ENCODE measurements around the gene DEPDC5.

DNA sequence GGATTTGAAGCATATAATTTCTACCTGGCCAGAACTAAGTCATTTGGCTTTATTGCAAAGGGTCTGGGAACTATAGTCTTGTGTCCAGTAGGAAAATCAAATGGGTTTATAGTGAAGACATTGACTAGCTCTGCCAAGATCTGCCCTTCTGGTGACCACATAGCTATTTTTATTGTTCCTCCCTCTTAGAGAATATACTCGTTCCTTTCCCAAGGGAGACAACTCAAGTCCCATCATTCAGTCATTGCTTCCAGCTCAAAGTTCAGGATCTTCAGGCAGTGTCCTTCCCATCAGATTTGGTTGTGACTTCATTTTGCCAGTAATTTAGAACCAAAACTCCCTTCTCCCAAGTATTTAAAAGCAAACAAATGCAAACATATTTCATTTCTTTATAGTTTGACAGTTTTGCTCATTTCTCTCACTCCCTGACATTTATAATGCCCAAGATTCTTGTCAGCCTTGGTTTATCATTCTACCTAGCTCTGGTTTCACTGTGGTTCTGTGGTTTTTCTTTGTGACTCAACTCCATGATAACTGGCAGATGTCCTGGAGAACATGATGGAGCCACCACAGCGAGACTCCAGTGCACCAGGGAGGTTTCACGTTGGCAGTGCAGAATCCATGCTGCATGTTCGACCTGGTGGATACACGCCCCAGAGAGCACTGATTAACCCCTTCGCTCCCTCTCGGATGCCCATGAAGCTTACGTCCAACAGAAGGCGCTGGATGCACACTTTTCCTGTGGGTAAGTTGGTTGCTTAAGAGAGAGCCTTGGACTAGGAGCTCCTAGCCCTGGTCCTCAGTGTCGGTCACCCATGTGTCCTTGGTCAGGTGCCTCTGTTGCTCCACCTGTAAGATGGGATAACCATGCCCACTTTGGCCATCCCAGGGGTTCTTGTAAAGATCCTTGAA lies 64.9 kb downstream of the DEPDC5 start:
- TF ChIP-seq ARNT (IDR thresholded peaks at IDR 0.05): no peak
- no peak for TF ChIP-seq BHLHE40 (IDR thresholded peaks at IDR 0.05; ENCODE audit: borderline replicate concordance)
- no peak for TF ChIP-seq ZNF384 (IDR thresholded peaks at IDR 0.05)

Data from HEK293T (cell line).